ENCODE results near the gene SNX11.
"Not testable (repeated sequence)": the region's sequence is repeated elsewhere in the genome, so short reads cannot be mapped to it uniquely, and the experiment has no call there.

The SNX11 gene, protein sequence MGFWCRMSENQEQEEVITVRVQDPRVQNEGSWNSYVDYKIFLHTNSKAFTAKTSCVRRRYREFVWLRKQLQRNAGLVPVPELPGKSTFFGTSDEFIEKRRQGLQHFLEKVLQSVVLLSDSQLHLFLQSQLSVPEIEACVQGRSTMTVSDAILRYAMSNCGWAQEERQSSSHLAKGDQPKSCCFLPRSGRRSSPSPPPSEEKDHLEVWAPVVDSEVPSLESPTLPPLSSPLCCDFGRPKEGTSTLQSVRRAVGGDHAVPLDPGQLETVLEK

DNA sequence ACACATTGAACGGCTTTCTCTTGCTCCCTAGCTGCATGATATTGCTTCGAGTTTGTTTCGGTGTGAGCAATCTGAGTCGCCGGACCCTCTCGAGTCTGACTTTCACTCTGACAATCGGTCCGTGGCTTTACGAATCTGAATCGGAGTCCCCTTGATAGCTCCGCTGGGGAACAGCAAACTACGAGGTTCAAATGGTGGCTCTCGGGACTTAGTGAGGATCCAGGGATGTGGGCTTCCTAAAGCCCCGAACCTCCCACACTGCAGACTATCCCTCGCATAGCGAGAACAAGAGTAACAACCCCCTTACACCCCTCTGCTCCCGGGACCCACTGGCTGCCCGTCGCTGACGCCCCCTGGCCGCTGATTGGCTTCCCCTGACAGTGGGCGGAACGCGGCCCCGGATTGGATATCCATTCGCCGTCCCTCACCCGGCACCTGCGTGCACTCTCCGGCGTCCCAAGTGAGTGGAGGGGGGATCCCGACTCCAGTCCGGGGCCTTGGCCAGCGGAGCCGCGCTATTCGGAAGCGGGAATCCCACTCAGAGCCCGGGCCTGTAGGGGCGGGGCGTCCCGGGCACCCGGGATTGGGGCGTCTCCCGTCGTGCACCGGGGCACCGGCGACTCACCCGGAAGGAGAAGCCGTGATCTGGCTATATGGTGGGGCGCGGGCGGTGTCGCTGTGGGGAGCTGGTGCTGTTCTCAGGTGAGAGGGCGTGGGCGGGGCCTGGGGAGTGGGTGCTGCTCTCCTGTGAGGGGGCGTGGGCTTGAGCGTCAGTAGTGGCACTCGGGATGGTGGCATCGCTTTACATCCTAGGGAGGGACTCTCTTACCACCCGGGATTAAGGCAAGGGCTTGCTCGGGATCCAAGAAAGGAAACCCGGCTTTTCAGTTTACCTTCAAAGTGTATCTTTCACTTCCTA lies at the start of gene SNX11:
Gene SNX11 (plus strand): TSS at position 630 of the 919 bp plus-strand sequence. CDS start 4,278 bp downstream, outside the sequence.
- in situ Hi-C loops (cut with MboI; ENCODE audit: low sequenced_read_pairs), result no loop called here

DNA sequence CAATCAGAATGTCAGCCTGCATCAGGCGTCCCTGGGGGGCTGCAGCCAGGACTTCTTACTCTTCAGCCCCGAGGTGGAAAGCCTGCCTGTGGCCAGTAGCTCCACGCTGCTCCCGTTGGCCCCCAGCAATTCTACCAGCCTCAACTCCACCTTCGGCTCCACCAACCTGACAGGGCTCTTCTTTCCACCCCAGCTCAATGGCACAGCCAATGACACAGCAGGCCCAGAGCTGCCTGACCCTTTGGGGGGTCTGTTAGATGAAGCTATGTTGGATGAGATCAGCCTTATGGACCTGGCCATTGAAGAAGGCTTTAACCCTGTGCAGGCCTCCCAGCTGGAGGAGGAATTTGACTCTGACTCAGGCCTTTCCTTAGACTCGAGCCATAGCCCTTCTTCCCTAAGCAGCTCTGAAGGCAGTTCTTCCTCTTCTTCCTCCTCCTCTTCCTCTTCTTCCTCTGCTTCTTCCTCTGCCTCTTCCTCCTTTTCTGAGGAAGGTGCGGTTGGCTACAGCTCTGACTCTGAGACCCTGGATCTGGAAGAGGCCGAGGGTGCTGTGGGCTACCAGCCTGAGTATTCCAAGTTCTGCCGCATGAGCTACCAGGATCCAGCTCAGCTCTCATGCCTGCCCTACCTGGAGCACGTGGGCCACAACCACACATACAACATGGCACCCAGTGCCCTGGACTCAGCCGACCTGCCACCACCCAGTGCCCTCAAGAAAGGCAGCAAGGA lies 49.0 kb upstream of the SNX11 start:
- in situ Hi-C loops (cut with MboI; ENCODE audit: low sequenced_read_pairs), result no loop called here

DNA sequence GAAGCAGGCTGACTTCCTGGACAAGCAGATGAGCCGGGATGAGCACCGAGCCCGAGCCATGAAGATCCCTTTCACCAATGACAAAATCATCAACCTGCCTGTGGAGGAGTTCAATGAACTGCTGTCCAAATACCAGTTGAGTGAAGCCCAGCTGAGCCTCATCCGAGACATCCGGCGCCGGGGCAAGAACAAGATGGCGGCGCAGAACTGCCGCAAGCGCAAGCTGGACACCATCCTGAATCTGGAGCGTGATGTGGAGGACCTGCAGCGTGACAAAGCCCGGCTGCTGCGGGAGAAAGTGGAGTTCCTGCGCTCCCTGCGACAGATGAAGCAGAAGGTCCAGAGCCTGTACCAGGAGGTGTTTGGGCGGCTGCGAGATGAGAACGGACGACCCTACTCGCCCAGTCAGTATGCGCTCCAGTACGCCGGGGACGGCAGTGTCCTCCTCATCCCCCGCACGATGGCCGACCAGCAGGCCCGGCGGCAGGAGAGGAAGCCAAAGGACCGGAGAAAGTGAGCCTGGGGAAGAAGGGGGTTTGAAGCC lies 48.4 kb upstream of the SNX11 start:
- in situ Hi-C loops (cut with MboI; ENCODE audit: low sequenced_read_pairs), result no loop called here

DNA sequence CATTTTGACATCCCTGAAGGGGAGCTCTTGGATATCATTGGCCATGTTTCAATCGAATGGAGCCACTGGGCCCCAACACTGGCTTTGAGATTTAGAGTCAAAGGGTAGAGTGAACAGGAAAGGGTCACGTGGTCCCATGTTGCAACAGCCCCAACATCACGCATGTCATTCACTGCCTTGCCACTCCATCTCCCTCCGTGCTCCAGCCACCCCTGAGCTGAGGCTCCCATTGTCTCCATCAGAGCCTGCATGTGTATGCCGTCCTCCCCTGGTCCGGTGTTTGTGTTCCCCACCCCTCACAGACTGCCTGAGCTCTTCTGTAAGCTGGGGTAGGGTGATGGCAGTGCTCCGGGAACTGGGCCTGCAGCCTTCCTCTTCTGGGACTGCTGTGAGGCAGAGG lies 47.3 kb upstream of the SNX11 start:
- in situ Hi-C loops (cut with MboI; ENCODE audit: low sequenced_read_pairs), result no loop called here

DNA sequence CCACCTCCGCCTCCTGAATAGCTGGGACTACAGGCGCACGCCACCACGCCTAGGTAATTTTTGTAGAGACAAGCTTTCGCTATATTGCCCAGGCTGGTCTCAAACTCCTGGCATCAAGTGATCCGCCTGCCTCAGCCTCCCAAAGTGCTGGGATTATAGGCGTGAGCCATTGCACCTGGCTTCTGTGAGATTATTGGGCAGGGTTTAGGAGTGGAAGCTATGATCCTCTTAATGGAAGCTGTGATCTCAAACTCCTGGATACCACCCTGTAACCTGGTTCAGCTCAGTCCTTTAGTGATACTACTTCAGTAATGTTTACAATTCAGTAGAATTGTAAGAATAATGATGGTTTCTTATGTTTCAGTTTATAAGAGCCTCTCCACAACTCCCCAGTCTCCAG lies 45.3 kb upstream of the SNX11 start:
- in situ Hi-C loops (cut with MboI; ENCODE audit: low sequenced_read_pairs), result no loop called here

DNA sequence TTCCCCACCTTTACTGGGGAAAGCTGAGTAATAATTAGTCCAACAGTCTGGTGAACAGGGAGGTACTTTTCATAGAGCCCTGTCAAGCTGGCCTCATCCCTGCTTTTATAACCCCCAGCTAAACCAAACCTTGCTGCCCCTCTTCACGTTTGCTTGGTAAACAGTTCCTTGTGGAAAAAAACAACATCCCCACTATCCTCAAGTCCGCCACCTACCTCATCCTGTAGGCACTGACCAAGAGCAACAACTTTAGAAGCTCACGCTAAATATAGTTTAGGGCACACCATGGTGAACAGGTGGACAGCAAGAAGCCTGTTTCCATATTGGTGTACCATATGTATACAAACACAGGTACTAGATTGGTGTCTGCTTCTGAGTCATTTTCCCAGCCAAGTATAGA lies 42.9 kb upstream of the SNX11 start:
- in situ Hi-C loops (cut with MboI; ENCODE audit: low sequenced_read_pairs), result no loop called here

DNA sequence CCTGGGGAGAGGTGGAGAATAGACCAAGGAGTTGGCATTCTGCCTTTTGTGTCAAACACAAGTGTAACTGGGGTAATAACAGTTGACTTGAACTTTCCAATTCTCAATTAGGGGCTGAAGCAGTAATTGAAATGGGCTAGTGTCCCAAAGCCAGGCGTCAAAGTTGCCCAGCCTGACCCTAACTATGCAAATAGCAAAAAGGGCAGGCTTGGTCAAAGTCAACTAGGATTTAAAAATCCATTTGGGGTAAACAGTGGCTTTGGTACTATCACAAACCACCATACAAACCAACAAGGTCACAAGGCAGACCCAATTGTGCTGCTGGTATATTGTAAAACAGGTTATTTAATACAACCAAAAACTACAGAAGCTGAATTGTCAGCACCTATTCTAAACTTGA lies 41.4 kb upstream of the SNX11 start:
- in situ Hi-C loops (cut with MboI; ENCODE audit: low sequenced_read_pairs), result no loop called here

DNA sequence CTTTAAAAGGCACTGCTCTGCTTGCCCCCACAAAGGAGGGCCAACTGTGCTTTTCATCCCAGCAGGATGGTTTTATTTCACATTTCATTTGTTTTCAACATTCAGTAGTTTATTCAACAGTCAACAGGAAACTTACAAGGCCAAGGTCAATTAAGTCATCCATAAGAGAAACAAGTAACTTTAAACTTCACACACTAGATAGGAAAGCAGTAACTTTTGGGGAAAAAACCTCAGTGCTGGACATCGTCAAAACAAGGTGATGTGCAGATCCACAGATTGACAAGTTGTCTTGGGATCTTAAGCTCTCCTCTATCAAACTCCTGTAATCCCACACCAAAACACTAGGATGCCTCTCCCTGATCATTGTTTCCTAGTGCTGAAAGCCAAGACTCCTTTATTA lies 40.9 kb upstream of the SNX11 start:
- in situ Hi-C loops (cut with MboI; ENCODE audit: low sequenced_read_pairs), result no loop called here

DNA sequence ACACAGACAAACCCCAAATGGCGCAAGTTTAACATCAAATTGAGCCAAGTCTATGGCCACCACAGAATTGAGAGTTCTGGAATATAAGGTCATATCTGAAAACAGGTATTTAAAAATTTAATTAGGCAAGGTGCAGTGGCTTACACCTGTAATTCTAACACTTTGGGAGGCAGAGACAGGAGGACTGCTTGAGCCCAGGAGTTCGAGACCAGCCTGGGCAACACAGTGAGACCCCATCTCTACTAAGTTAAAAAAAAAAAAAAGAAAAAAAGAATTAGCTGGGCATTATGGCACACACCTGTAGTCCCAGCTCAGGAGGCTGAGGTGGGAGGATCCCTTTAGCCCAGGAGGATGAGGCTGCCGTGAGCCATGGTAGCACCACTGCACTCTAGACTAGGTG lies 40.3 kb upstream of the SNX11 start:
- in situ Hi-C loops (cut with MboI; ENCODE audit: low sequenced_read_pairs), result no loop called here

DNA sequence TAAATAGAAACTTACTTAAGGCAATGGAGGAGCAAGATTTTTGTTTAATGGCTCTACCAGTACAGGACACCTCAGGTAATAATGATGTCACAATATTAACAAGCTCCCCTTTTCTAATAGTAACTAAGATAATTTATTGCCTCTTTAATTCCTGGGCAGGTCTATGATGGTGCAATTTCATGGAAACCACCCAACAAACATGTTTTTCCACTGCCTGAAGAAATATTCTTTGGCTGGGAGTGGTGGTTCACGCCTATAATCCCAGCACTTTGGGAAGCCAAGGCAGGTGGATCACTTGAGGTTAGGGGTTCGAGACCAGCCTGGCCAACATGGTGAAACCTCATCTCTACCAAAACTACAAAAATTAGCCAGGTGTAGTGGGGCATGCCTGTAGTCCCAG lies 39.8 kb upstream of the SNX11 start:
- in situ Hi-C loops (cut with MboI; ENCODE audit: low sequenced_read_pairs), result not testable (repeated sequence)

DNA sequence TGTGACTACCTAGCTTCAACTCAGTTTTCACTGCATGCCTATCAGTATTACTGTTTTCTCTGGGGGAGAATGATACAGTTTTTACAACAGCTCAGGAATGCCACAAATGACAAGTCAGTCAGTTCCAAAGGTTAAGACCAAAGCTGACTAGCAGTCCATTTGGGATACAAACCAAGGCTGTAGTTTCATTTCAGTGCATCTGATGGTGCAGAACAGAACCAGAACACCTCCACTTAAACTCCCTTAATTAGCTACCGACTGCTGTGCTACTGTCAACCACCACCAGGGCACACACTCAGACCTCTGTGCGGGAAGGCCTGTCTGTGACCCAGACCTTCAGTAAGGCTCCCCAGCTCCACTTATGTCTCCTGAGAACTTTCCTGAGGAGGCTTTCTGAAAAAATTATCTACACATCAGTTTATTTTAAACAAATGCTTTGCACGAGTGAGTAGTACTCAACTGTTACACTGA lies 39.0 kb upstream of the SNX11 start:
- in situ Hi-C loops (cut with MboI; ENCODE audit: low sequenced_read_pairs), result no loop called here

DNA sequence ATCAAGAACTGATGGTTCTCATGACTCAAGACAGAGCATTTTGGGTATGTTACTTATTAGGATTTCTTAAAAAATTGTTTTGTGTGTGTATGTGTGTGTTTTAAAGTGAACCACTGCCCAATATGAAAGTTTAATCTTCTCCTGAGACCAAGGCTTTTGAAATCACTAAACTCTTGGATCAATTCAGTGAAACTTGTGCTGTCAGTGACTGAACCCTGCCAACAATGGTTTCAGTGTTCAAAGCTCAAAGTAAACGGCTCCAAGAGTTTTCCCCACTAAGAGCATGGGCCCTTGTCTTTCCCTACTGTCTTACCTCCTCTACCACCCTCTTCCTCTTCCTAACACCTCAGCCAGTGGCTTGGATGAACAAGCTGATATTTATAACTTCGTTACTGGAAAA lies 37.4 kb upstream of the SNX11 start:
- in situ Hi-C loops (cut with MboI; ENCODE audit: low sequenced_read_pairs), result loop anchor here (10.0 kb wide), 1 partner anchor 45 kb away; no protein-coding TSS in a partner anchor

DNA sequence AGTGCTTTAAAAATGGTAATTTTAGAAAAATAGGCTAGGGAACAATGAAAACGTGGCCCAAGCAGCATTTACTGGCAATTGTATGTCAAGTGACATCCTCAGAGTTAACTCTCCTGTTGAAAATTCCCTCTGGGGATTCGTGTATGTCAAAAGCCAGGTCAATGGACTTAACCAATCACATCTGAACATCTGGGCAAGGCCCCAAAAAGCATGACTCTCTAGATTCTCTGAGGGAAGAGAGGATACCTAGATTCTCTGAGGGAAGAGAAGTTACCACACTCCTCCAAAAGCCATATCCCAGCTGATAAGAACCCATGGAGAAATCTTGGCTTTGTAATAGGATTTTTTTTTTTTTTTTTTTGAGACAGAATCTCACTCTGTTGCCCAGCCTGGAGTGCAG lies 35.9 kb upstream of the SNX11 start:
- in situ Hi-C loops (cut with MboI; ENCODE audit: low sequenced_read_pairs), result loop anchor here (10.0 kb wide), 1 partner anchor 47 kb away; no protein-coding TSS in a partner anchor

DNA sequence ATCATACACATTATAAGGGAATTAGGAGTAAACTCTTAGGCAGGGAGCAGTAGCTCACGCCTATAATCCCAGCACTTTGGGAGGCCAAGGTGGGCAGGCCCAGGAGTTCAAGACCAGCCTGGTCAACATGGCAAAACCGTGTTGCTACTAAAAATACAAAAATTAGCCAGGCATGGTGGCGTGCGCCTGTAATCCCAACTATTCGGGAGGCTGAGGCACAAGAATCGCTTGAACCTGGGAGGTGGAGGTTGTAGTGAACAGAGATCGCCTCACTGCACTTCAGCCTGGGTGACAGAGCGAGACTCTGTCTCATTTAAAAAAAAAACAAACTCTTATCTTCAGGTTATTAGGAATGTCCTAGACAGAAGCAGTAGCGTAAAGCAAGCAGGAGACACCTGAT lies 34.8 kb upstream of the SNX11 start:
- in situ Hi-C loops (cut with MboI; ENCODE audit: low sequenced_read_pairs), result loop anchor here (10.0 kb wide), 1 partner anchor 48 kb away; no protein-coding TSS in a partner anchor

DNA sequence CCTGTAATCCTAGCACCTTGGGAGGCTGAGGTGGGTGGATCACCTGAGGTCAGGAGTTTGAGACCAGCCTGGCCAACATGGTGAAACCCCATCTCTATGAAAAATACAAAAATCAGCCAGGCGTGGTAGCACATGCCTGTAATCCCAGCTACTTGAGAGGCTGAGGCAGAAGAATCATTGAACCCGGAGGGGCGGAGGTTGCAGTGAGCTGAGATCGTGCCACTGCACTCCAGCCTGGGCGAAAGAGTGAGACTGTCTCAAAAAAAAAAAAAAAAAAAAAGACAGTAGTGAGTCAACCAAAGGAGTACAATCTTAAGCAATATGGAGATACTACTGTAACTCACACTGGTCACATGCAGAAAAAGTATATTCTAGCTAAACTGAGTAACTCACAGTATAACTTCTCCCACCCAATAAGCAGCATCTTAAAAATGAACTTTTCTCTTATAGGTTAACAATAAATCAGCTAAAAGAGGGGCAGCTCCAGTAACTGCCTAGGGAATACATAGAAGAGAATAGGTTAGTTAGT lies 33.9 kb upstream of the SNX11 start:
- in situ Hi-C loops (cut with MboI; ENCODE audit: low sequenced_read_pairs), result loop anchor here (10.0 kb wide), 1 partner anchor 49 kb away; no protein-coding TSS in a partner anchor

DNA sequence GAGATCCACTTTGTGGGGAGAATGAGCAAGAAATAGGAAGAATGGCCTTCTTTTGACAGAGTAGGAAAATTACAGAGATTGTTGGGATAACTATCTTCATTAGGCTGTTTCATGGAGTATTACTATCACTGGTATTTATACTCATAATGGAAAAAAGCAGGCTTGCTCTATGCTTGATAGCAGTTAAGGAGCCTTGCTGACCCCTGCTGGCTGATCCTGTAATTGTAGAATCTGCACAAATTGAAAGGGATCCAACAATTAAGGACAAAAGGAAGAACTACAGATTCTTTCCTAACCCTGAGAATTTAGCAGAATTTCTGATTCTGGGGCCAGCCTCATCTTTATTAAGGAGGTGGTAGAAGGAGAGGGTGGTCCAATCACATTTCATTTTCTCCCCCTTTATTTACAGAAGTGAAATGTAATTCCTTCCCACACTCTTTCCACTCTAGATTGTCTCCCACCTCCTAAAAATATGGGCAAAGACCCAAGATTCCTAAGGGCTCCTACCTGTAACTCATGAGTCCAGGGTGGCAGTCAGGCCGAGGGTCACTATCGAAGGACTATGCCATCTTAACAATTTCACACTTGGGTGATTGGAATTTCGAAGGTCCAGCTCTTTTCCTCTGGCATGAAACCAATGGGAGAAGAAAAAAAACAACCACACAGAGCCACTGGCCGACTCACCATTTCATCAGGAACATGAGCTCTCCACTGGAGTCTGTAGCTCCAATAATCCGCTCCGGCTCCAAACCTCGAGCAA lies 33.1 kb upstream of the SNX11 start:
- in situ Hi-C loops (cut with MboI; ENCODE audit: low sequenced_read_pairs), result loop anchor here (10.0 kb wide), 1 partner anchor 50 kb away; no protein-coding TSS in a partner anchor

DNA sequence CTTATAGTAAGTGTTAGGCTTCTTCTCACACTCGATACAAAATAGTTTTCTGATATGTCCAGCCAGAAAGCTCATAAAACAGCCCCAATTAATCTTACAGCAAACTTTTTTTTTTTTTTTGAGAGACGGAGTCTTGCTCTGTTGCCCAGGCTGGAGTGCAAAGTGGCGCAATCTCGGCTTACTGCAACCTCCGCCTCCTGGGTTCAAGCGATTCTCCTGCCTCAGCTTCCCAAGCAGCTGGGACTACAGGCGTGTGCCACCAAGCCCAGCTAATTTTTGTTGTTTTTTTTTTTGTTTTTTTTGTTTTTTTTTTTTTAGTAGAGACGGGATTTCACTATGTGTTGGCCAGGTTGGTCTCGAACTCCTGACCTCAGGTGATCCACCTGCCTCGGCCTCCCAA lies 30.4 kb upstream of the SNX11 start:
- in situ Hi-C loops (cut with MboI; ENCODE audit: low sequenced_read_pairs), result loop anchor here (10.0 kb wide), 1 partner anchor 52 kb away; no protein-coding TSS in a partner anchor

DNA sequence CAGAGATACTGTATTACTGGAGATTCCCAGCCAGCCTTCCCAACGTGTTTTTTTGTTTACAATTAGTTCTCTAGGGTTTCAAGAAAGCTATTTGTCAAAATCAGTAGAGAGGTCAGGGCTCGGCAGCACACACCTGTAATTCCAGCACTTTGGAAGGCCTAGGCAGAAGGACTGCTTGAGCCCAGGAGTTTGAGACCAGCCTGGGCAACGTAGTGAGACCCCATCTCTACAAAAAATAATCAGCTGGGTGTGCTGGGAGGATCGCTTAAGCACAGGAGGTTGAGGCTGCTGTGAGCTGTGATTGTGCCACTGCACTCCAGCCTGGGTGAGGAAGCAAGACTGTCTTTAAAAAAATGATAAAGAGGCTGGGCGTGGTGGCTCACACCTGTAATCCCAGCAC lies 25.7 kb upstream of the SNX11 start:
- in situ Hi-C loops (cut with MboI; ENCODE audit: low sequenced_read_pairs), result no loop called here

DNA sequence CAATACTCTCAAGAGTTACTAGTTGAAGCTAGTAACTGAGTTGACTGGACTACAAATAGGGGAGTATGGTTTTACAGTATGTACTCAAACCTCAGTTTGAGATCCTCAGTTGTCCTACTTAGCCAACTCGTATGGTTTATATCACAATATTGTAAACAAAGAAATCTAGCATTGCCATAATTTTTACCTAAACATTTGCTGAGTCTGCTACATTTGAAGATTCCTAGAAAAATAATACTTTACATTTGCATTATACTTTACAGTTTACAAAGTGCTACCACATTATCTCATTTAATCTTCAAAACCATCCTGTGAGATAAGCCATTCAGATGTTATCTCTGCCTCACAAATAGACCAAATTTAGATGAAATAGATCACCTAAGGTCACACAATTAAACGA lies 22.6 kb upstream of the SNX11 start:
- in situ Hi-C loops (cut with MboI; ENCODE audit: low sequenced_read_pairs), result no loop called here

Measured in HL-60/S4 treated with phorbol 12-myristate 13-acetate at 8.2 ng/mL for 4 days and 3 days (cell line).